Left ventricle myocardium inferior (tissue), 1 donor: ENCODE results near the gene CHCHD6. TPM values are rescaled to one million over a fixed set of nuclear protein-coding genes. Genes with fewer than 3 reads are reported as not detected.
A peak's percentile ranks its signal among the peaks of the same experiment; 100 is the strongest.

Experiments
- DNase-seq: peaks from one replicate; pipeline ENCODE4 v3.0.0-alpha.2; 2020
- H3K27ac ChIP-seq: fragments of 200-600 bp; replicated peaks from 2 replicates; pipeline ENCODE4 v1.8.0; 2021
- H3K27me3 ChIP-seq: fragments of 200-600 bp; 2 replicates; pipeline ENCODE4 v1.8.0; 2021; ENCODE audit warnings: low read depth
- H3K36me3 ChIP-seq: fragments of 200-600 bp; 2 replicates; pipeline ENCODE4 v1.8.0; 2021
- H3K4me1 ChIP-seq: fragments of 200-600 bp; 2 replicates; pipeline ENCODE4 v1.8.0; 2021
- H3K4me3 ChIP-seq: fragments of 200-600 bp; 2 replicates; pipeline ENCODE4 v1.8.0; 2021; ENCODE audit warnings: mild to moderate bottlenecking, moderate library complexity
- H3K9me3 ChIP-seq: fragments of 200-600 bp; replicated peaks from 2 replicates; pipeline ENCODE4 v1.8.0; 2021
- CTCF ChIP-seq: fragments of 200-600 bp; IDR thresholded peaks from 2 replicates; pipeline ENCODE4 v1.8.0; 2021; ENCODE audit warnings: antibody characterized with exemption, mild to moderate bottlenecking, borderline replicate concordance
- intact Hi-C: fragments of 100-400 bp; cut with micrococcal nuclease; formaldehyde crosslinking; loops from one replicate; pipeline ENCODE4 v1.11.0; 2022
- total RNA-seq: library from RNA; stranded (reverse); fragmentation: NEBNext Ultra II Directional; extraction: Animal tissue kit (Norgen Biotek cat#: 25700); gene quantifications from one replicate; pipeline ENCODE4 v1.2.1, GENCODE V29; 2021
- donor health status: DM: no; HTN: yes; CAD: no; lungs with severe emphysema.

Gene CHCHD6
- total RNA-seq, 1 donor from 2014 or later: 10.1 TPM

DNA sequence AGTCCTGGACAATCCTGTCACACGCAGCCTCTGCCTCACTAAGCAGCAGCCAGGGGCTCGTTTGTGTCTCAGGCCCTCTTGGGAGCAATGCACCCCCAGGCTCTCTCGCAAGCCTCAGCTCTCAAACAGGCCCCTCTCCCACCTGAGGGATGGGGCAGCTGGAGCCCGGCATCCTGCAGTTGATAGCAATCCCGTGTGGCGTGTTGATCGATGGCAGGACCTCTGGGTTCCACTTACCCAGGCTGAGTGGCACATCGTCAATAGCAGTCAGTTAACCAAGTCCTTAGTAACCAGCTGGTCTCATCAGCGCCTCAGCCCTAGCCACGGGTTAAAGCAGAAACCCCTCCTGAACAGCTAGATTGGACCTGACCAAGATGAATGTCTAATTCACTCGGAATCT lies 242.4 kb downstream of the CHCHD6 start:
- intact Hi-C loops: no loop called here
- no peak overlapping the region for H3K27ac ChIP-seq
- no peak for TF ChIP-seq CTCF
- H3K4me3 ChIP-seq: no peak overlapping the region
- no peak for DNase-seq
- no peaks in the 10 kb centered on the region for H3K9me3 ChIP-seq
- peaks cover 14% of the 10 kb centered on the region for H3K4me1 ChIP-seq
- no peaks in the 10 kb centered on the region for H3K36me3 ChIP-seq
- H3K27me3 ChIP-seq: no peaks in the 10 kb centered on the region

GRCh38 chr3:126947429-126947828 lies 243.4 kb downstream of the CHCHD6 start:
- peak; percentile 5 for DNase-seq
- Histone ChIP-seq H3K4me3 (no peak overlapping the region), H3K36me3 (no peaks in the 10 kb centered on the region), H3K9me3 (no peaks in the 10 kb centered on the region), H3K27ac (no peak overlapping the region), H3K4me1 (peaks cover 14% of the 10 kb centered on the region), H3K27me3 (no peaks in the 10 kb centered on the region)
- intact Hi-C loops: no loop called here
- no peak for TF ChIP-seq CTCF

GRCh38 chr3:126948980-126949535 lies 245.0 kb downstream of the CHCHD6 start:
- Histone ChIP-seq H3K27ac (peak overlapping the region; percentile 2), H3K36me3 (no peaks in the 10 kb centered on the region), H3K4me1 (peaks cover 14% of the 10 kb centered on the region), H3K27me3 (no peaks in the 10 kb centered on the region), H3K9me3 (no peaks in the 10 kb centered on the region), H3K4me3 (no peak overlapping the region)
- no peak for TF ChIP-seq CTCF
- DNase-seq: peak; percentile 33
- intact Hi-C loops: no loop called here

GRCh38 chr3:126951561-126951960 lies 247.5 kb downstream of the CHCHD6 start:
- peaks cover 14% of the 10 kb centered on the region for H3K4me1 ChIP-seq
- H3K4me3 ChIP-seq: no peak overlapping the region
- TF ChIP-seq CTCF: no peak
- H3K27me3 ChIP-seq: no peaks in the 10 kb centered on the region
- no peaks in the 10 kb centered on the region for H3K9me3 ChIP-seq
- peak; percentile 12 for DNase-seq
- intact Hi-C loops: no loop called here
- H3K27ac ChIP-seq: no peak overlapping the region
- H3K36me3 ChIP-seq: no peaks in the 10 kb centered on the region

DNA sequence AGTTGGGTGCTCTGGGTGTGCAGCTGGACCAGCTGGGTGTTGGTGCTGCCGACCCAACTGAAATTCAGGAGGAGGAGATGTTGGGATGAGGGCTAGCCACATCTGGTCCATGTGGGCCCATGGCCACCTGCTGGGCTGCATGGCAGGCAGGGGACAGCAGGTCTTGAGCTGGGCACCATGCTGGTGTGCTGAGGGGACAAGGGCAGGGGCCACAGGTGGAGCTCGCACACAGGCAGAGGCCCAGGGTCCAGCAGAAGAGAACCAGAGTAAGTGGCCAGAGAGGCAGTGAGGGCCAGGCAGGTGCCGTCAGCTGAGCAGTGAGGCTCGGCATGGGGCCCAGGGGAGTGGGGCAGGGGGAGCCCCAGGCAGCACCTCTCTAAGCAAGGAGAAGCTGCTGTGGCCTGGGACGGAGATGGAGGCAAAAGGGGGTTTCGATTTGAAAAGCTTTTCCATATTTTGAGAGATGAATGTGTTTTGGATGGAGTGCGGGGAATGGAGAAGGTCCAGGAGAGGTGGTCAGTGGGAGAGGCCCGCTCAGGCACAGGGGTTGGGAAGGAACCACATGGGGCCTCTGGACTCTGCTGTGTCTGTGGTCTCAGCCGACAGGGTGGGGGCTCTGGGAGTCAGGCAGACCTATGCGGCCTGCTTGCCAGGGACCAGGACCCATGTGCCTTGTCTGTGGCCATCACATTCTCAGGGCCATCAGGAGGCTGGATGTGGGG lies 248.4 kb downstream of the CHCHD6 start:
- H3K27ac ChIP-seq: no peak overlapping the region
- no peaks in the 10 kb centered on the region for H3K36me3 ChIP-seq
- no peaks in the 10 kb centered on the region for H3K9me3 ChIP-seq
- intact Hi-C loops: no loop called here
- H3K27me3 ChIP-seq: no peaks in the 10 kb centered on the region
- no peak overlapping the region for H3K4me3 ChIP-seq
- TF ChIP-seq CTCF: no peak
- DNase-seq: peak; percentile 8
- peaks cover 14% of the 10 kb centered on the region for H3K4me1 ChIP-seq
